Heart left ventricle (tissue), 16 donors: ENCODE results near the gene LDLRAD1. TPM values are rescaled to one million over a fixed set of nuclear protein-coding genes. Genes with fewer than 3 reads are reported as not detected.
"Not testable (repeated sequence)": the region's sequence is repeated elsewhere in the genome, so short reads cannot be mapped to it uniquely, and the experiment has no call there.

Experiments used
- ATAC-seq, 4 donors: fragments of 200-7000 bp; cut with Tn5 transposase; one replicate each; pipeline ENCODE4 v1.9.1; 2020 to 2022; ENCODE audit warnings: moderate library complexity in 4 of 4, mild to moderate bottlenecking in 3 of 4, moderate number of reproducible peaks in 1 of 4
- DNase-seq, 5 donors: peaks; one replicate each; pipeline ENCODE4 v3.0.0-alpha.2; 2020
- H3K27ac ChIP-seq, 12 donors: fragments of 200-600 bp; sonication (generic) in 4 of 12; one replicate each; pipeline versions ENCODE4 v1.5.0 to v1.8.0; 2016 to 2022; ENCODE audit warnings: mild to moderate bottlenecking in 2 of 12
- H3K27me3 ChIP-seq, 9 donors: fragments of 200-600 bp; sonication (generic) in 2 of 9; one replicate each; pipeline versions ENCODE4 v1.5.1 to v1.8.0; 2016 to 2022; ENCODE audit warnings: mild to moderate bottlenecking in 3 of 9
- H3K36me3 ChIP-seq, 9 donors: fragments of 200-600 bp; sonication (generic) in 2 of 9; one replicate each; pipeline versions ENCODE4 v1.5.0 to v1.8.0; 2018 to 2022; ENCODE audit warnings: mild to moderate bottlenecking in 2 of 9
- H3K4me1 ChIP-seq, 12 donors: fragments of 200-600 bp; sonication (generic) in 4 of 12; one replicate each; pipeline versions ENCODE4 v1.5.0 to v1.8.0; 2016 to 2022; ENCODE audit warnings: mild to moderate bottlenecking in 3 of 12
- H3K4me3 ChIP-seq, 12 donors: fragments of 200-600 bp; sonication (generic) in 4 of 12; one replicate each; pipeline versions ENCODE4 v1.5.0 to v1.8.0; 2017 to 2022; ENCODE audit warnings: mild to moderate bottlenecking in 9 of 12, moderate library complexity in 4 of 12
- H3K9me3 ChIP-seq, 12 donors: fragments of 200-600 bp; sonication (generic) in 4 of 12; one replicate each; pipeline versions ENCODE4 v1.5.0 to v1.8.0; 2016 to 2022; ENCODE audit warnings: mild to moderate bottlenecking in 1 of 12
- CTCF ChIP-seq, 12 donors: fragments of 200-600 bp; sonication (generic) in 4 of 12; IDR thresholded peaks; one replicate each; pipeline versions ENCODE4 v1.5.0 to v1.8.0; 2018 to 2022; ENCODE audit warnings: antibody characterized with exemption in 12 of 12, mild to moderate bottlenecking in 5 of 12
- POLR2A ChIP-seq, 2 donors: fragments of 450-650 bp; IDR thresholded peaks; one replicate each; pipeline ENCODE4 v1.6.1; 2017; ENCODE audit warnings: antibody characterized with exemption in 2 of 2, mild to moderate bottlenecking in 2 of 2, moderate library complexity in 2 of 2
- WGBS, 4 donors: extraction: QIAGEN DNeasy Blood & Tissue Kit in 2 of 4; methylation state at CpG; one replicate each; pipeline versions ENCODE4 v1.1.5 to v1.1.7; 2013 to 2018; 5-methylcytosine and 5-hydroxymethylcytosine counted together
- intact Hi-C, 10 donors: fragments of 100-400 bp; cut with DNase I; formaldehyde crosslinking; loops; one replicate each; pipeline versions ENCODE4 v1.11.1 to v1.14.2; 2022
- polyA plus RNA-seq, 2 donors: library from polyadenylated mRNA; stranded (reverse); fragments of 200-250 nt; gene quantifications; one replicate each; pipeline ENCODE4 v1.2.3, GENCODE V29; 2013
- total RNA-seq, 9 donors: library from RNA; depleted of rRNA in 2 of 9; stranded (reverse); fragments of >200 nt in 2 of 9; fragmentation: NEBNext Ultra II Directional in 3 of 9; extraction: Animal tissue kit (Norgen Biotek cat#: 25700) in 3 of 9; gene quantifications; one replicate each; pipeline versions ENCODE4 v1.1.0 to v1.2.4, GENCODE V29; 2016 to 2023
- donor health status: ischemic (EF 13 %, LVEDD 7.1; RV severe dilation, severe dysfunction).
- donor health status: healthy with polysubstance abuse.
- donor health status: DM: no; HTN: yes; CAD: no.
- donor health status: DM: no; HTN: no; CAD: no.
- donor health status: ischemic (EF 25% LVEDD 6.9; RV normal size, moderate dysfunction).
- donor health status: ischemic (EF 25% LVEDD 5.7; RV mildly dilated, moderate dysfunction).
- donor health status: healthy.
- donor health status: DM: yes; HTN: yes; CAD: no.
- donor health status: ischemic (EF 35%, LVEDD 5.7; RV mildly dilated, moderate dysfunction).
- donor health status: nonischemic (EF 11% LVEDD 7.7; RV severe dilation, severe dysfunction).
- donor health status: DM: yes; HTN: yes; CAD: no.
- donor health status: PGD.
- donor health status: ischemic (EF 29% LVEDD 5.4; RV normal size, mild dysfunction).
- donor health status: nonischemic (EF 23%, LVEDD 6.1; RV moderate dilation, normal function).

LDLRAD1 gene
- total and polyA plus RNA-seq, 11 donors, result not detected

- no peaks in the 10 kb centered on the region for H3K27me3 ChIP-seq
- TF ChIP-seq CTCF (IDR thresholded peaks at IDR 0.05), result no peak
- TF ChIP-seq POLR2A (IDR thresholded peaks at IDR 0.05), result no peak
- ATAC-seq, result no peak
- no peak overlapping the region for H3K4me3 ChIP-seq
- intact Hi-C loops, result no loop called here
- no peak overlapping the region for H3K27ac ChIP-seq
- no peaks in the 10 kb centered on the region for H3K9me3 ChIP-seq
- no peaks in the 10 kb centered on the region for H3K4me1 ChIP-seq
- 77 to 100% (median 95%) methylated on average over 1 of the region's 1 CpG for WGBS, 4 donors
- no peaks in the 10 kb centered on the region for H3K36me3 ChIP-seq
- DNase-seq, result no peak
These were observed 19.8 kb downstream of the LDLRAD1 start for GRCh38 chr1:53998223-53998622.

DNA sequence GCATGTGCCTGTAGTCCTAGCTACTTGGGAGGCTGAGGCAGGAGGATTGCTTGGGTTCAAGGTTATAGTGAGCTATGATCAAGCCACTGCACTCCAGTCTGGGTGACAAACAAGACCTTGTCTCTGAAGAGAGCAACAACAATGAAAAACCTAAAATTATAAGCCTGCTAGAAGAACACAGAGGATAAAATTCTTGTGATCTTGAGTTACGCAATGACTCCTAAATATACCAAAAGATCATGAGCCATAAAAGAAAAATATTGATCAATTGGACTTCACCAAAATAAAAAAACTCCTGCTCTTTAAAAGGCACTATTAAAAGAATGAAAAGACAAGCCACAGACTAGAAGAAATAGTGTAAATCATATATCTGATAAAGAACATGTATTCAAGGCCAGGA lies 22.3 kb downstream of the LDLRAD1 start:
- Histone ChIP-seq H3K36me3 (no peaks in the 10 kb centered on the region), H3K9me3 (no peaks in the 10 kb centered on the region), H3K27me3 (no peaks in the 10 kb centered on the region), H3K4me1 (no peaks in the 10 kb centered on the region), H3K4me3 (no peak overlapping the region), H3K27ac (no peak overlapping the region)
- ATAC-seq, result no peak
- intact Hi-C loops, result no loop called here
- DNase-seq, result no peak
- WGBS, 4 donors, result 84 to 96% (median 92%) methylated on average over 1 of the region's 1 CpG
- TF ChIP-seq CTCF (IDR thresholded peaks at IDR 0.05), result no peak
- TF ChIP-seq POLR2A (IDR thresholded peaks at IDR 0.05), result no peak

- H3K4me1 ChIP-seq, H3K9me3 ChIP-seq, H3K27me3 ChIP-seq, ATAC-seq, H3K36me3 ChIP-seq, H3K4me3 ChIP-seq, H3K27ac ChIP-seq, DNase-seq, intact Hi-C loops: not testable (repeated sequence)
- WGBS, 4 donors, result 85 to 92% (median 90%) methylated on average over 2 of the region's 2 CpGs
These were observed 23.5 kb downstream of the LDLRAD1 start for GRCh38 chr1:53994516-53994915.

DNA sequence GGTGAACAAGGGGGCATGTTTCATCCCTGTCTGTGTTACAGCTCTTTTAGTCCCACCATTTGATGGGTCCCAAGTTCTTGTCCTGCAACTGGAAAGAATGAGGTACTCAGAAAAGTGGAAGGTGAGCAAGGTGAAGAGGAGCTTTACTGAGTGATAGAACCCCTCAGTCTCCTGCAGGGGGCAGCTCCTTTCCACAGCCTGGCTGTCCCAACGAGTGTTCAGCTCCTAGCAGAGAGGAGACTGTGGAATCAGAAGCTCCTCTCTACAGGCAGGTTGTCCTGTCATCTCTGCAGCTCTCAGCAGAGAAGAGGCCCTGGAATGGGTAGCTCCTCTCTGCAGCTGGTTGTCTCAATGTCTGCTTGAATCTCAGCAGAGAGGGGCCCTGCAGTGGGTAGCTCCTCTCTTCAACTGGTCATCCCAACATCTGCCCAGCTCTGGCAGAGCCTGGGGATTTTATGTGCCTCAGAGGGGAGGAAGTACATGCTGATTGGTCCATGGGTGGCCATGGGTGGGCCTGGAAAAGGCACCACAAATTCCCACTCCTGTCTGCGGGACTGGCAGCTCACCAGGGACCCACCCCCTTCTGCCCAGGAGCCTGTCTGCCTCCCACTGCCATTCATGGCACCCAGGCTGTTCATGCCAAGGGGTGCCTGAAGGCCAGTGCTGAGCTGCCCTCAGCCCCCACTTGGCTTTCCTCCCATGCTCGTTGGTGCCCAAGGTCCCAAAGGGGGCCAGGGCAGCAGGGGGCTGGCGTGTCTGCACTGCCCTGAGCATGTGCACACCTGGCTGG lies 25.7 kb downstream of the LDLRAD1 start:
- no peak for TF ChIP-seq POLR2A (IDR thresholded peaks at IDR 0.05)
- peak in 7 of 12 donors; percentile 18 to 46 (median 31) for TF ChIP-seq CTCF (IDR thresholded peaks at IDR 0.05)
- no peak overlapping the region for H3K4me3 ChIP-seq
- ATAC-seq (peak in 3 of 4 donors; percentile 55 to 80 (median 63)), DNase-seq (no peak)
- H3K9me3 ChIP-seq, result no peaks in the 10 kb centered on the region
- H3K4me1 ChIP-seq, result no peaks in the 10 kb centered on the region
- intact Hi-C loops, result no loop called here
- 33 to 74% (median 62%) methylated on average over 1 to 4 of the region's 4 CpGs for WGBS, 4 donors
- H3K27ac ChIP-seq, result no peak overlapping the region
- no peaks in the 10 kb centered on the region for H3K27me3 ChIP-seq
- H3K36me3 ChIP-seq, result no peaks in the 10 kb centered on the region

- peaks cover 0 to 1% (median 0%) of the 10 kb centered on the region in 12 donors for H3K4me1 ChIP-seq
- DNase-seq (no peak), ATAC-seq (no peak)
- no peaks in the 10 kb centered on the region for H3K9me3 ChIP-seq
- TF ChIP-seq POLR2A (IDR thresholded peaks at IDR 0.05) (no peak), CTCF (IDR thresholded peaks at IDR 0.05) (no peak)
- no peak overlapping the region for H3K27ac ChIP-seq
- no peak overlapping the region for H3K4me3 ChIP-seq
- intact Hi-C loops, result no loop called here
- no peaks in the 10 kb centered on the region for H3K36me3 ChIP-seq
- WGBS, 4 donors, result 88 to 93% (median 91%) methylated on average over 2 of the region's 2 CpGs
- H3K27me3 ChIP-seq, result no peaks in the 10 kb centered on the region
These were observed 30.1 kb downstream of the LDLRAD1 start for GRCh38 chr1:53987880-53988279.
